AG04450 (cell line): ENCODE data around the gene WNK2. TPM values are rescaled to one million over a fixed set of nuclear protein-coding genes. Genes with fewer than 3 reads are reported as not detected.

Source experiments
- CTCF ChIA-PET: fragments of 300-600, 350-600 bp; formaldehyde crosslinking; extraction: SDS; loops from one replicate; lab custom pipeline; 2022; ENCODE audit warnings: antibody characterized with exemption, inconsistent platforms; lab: Charles Lee
- POLR2A ChIA-PET: fragments of 350-600 bp; formaldehyde crosslinking; extraction: SDS; loops from one replicate; lab custom pipeline; 2021; ENCODE audit warnings: antibody characterized with exemption, inconsistent platforms; lab: Yijun Ruan, JAX
- DNase-seq: peaks from one replicate; pipeline ENCODE4 v3.0.0-alpha.2; 2011; ENCODE audit warnings: low read depth, low spot score
- H3K27ac ChIP-seq: one replicate; pipeline ENCODE4 v1.5.1; 2012; ENCODE audit warnings: low read depth, low read length, control low read depth
- H3K27me3 ChIP-seq: one replicate; pipeline ENCODE4 v1.6.0; 2012; ENCODE audit warnings: low read length; ENCODE audit not compliant: control insufficient read depth, insufficient read depth
- H3K4me3 ChIP-seq: 2 replicates; pipeline ENCODE4 v1.5.1; 2011; ENCODE audit warnings: mild to moderate bottlenecking, low read depth, low read length, control low read depth
- H3K9me3 ChIP-seq: 2 replicates; pipeline ENCODE4 v1.5.1; 2012; ENCODE audit warnings: low read length; ENCODE audit not compliant: control insufficient read depth, insufficient read depth
- polyA plus RNA-seq: library from polyadenylated mRNA; depleted of rRNA; stranded (reverse); fragments of >200 nt; gene quantifications from 2 replicates; pipeline ENCODE4 v1.2.3, GENCODE V29; 2011
- TF ChIP-seq, protein P1 (sequence below): IDR thresholded peaks from 2 replicates; pipeline ENCODE4 v1.5.1; 2011; ENCODE audit warnings: low read depth, low read length, control low read depth, inconsistent platforms

The WNK2 gene
- polyA plus RNA-seq, 1 experiment = not detected

DNA sequence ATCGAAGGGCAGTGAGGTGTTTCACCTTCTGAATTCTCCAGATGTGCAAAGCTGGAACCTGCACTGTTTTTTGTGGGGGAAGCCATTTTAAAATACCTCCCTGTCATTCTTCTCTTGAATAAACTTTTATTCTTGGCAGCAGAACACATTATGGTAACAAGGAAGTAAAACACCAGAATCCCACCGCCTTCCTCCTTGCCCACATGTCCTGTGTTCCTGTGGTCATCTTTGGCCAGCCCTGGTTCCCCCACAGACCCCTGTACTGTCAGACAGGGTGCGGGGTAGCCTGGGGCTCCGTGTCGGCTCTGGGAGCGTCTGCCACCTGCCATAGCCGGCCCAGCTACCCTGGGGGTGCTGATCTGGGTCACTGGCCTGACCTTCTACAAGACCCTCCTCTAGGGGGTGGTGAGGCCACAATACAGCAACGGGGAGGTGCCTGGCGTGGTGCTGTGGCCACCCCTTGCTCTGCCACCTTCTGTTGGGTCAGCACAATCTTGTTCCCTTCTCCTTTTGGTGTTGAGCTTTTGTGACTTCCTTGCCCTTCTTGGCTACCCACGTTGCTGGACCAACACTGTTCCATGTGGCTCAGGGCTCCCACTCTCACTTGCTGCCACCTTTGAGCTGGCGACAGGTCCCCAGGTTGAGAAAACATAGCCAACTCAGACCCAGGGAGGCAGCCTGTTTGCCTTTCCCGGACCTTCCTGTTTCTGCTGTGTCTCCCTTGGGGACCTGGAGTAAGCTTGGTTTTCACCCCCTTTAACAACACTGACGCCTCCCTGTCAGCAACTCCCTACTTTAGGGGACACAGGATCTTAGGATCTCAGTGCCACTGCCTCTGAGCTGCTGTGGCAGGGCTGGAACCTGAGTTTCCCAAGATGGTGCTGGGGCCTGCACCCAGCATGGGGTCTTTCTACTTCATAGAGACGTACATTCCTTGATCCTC lies 4.8 kb downstream of the WNK2 start:
- TF ChIP-seq, protein P1, sequence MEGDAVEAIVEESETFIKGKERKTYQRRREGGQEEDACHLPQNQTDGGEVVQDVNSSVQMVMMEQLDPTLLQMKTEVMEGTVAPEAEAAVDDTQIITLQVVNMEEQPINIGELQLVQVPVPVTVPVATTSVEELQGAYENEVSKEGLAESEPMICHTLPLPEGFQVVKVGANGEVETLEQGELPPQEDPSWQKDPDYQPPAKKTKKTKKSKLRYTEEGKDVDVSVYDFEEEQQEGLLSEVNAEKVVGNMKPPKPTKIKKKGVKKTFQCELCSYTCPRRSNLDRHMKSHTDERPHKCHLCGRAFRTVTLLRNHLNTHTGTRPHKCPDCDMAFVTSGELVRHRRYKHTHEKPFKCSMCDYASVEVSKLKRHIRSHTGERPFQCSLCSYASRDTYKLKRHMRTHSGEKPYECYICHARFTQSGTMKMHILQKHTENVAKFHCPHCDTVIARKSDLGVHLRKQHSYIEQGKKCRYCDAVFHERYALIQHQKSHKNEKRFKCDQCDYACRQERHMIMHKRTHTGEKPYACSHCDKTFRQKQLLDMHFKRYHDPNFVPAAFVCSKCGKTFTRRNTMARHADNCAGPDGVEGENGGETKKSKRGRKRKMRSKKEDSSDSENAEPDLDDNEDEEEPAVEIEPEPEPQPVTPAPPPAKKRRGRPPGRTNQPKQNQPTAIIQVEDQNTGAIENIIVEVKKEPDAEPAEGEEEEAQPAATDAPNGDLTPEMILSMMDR = no peak
- DNase-seq = no peak
- ChIA-PET CTCF (interaction anchor here (0.6 kb wide), 1 partner anchor 27 kb away, joined by 5 read pairs; no protein-coding TSS in a partner anchor), POLR2A (no interaction called here)
- H3K27me3 ChIP-seq = peaks cover 36% of the 10 kb centered on the region
- H3K4me3 ChIP-seq = no peak overlapping the region
- H3K9me3 ChIP-seq = no peaks in the 10 kb centered on the region; the same call in 1 of the 2 replicates
- no peak overlapping the region for H3K27ac ChIP-seq

GRCh38 chr9:93189369-93190132 lies 5.6 kb downstream of the WNK2 start:
- CTCF ChIA-PET = interaction anchor here (0.6 kb wide), 1 partner anchor 28 kb away, joined by 5 read pairs; no protein-coding TSS in a partner anchor

GRCh38 chr9:93190133-93190525 lies 6.2 kb downstream of the WNK2 start:
- DNase-seq = no peak
- H3K27me3 ChIP-seq = peaks cover 34% of the 10 kb centered on the region
- H3K9me3 ChIP-seq = no peaks in the 10 kb centered on the region; the same call in 1 of the 2 replicates
- H3K27ac ChIP-seq = no peak overlapping the region
- ChIA-PET CTCF (no interaction called here), POLR2A (interaction anchor here (0.6 kb wide), 1 partner anchor 512 kb away, joined by 4 read pairs; no protein-coding TSS in a partner anchor)
- TF ChIP-seq, protein P1 = no peak
- H3K4me3 ChIP-seq = no peak overlapping the region

More at GRCh38 chr9:93189369-93190132, 5.6 kb downstream of the WNK2 start:
- no peak for DNase-seq
- no peaks in the 10 kb centered on the region; the same call in 1 of the 2 replicates for H3K9me3 ChIP-seq
- peaks cover 32% of the 10 kb centered on the region for H3K27me3 ChIP-seq
- POLR2A ChIA-PET = interaction anchor here (0.6 kb wide), 1 partner anchor 513 kb away, joined by 4 read pairs; no protein-coding TSS in a partner anchor
- no peak overlapping the region for H3K4me3 ChIP-seq
- TF ChIP-seq, protein P1 = no peak
- no peak overlapping the region for H3K27ac ChIP-seq

DNA sequence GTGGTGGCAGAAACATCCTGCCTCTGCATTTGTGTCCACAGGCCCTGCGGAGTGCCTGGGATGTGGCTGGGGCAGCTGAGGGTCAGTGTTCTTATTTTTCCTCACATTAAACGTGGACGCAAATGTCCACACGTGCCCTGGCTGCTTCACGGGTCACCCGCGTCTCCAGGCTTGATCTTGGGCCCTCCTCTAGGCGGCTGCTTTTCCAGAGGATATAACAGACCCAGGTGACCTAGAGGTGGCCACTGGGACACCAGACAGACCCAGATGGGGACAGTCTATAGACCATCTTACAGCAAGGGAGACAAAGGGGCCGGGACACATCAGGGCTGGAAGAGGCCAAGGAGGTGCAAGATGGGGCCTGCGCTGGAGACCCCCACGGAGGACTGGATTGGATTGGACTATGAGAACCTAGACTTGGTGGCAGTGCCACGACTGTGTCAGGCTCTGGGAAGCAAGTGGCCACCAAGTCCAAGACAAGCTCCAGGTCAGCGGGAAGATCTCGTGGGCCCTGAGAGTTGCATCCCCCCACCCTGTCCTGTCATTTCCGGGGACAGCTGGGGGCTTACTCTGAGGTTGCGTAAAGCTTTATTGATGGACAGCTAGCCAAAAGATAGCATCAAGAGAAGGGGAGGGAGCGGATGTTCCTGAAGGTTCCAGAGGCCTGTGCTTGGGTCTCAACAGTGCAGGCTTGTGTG lies 6.9 kb downstream of the WNK2 start:
- H3K4me3 ChIP-seq = no peak overlapping the region
- CTCF ChIA-PET = no interaction called here
- H3K9me3 ChIP-seq = no peaks in the 10 kb centered on the region
- H3K27me3 ChIP-seq = peaks cover 29% of the 10 kb centered on the region
- POLR2A ChIA-PET = no interaction called here
- no peak overlapping the region for H3K27ac ChIP-seq
- TF ChIP-seq, protein P1 = no peak
- DNase-seq = no peak
